HTERT RPE-1 (cell line): ENCODE results near the gene ACAT2.
"Not testable (repeated sequence)": the region's sequence is repeated elsewhere in the genome, so short reads cannot be mapped to it uniquely, and the experiment has no call there.

Experiments used
- in situ Hi-C: fragments of 300-500 bp; cut with MboI; formaldehyde crosslinking; loops from 4 replicates; pipeline ENCODE4 v1.14.3; 2020; ENCODE audit warnings: low sequenced_read_pairs

ACAT2 gene

DNA sequence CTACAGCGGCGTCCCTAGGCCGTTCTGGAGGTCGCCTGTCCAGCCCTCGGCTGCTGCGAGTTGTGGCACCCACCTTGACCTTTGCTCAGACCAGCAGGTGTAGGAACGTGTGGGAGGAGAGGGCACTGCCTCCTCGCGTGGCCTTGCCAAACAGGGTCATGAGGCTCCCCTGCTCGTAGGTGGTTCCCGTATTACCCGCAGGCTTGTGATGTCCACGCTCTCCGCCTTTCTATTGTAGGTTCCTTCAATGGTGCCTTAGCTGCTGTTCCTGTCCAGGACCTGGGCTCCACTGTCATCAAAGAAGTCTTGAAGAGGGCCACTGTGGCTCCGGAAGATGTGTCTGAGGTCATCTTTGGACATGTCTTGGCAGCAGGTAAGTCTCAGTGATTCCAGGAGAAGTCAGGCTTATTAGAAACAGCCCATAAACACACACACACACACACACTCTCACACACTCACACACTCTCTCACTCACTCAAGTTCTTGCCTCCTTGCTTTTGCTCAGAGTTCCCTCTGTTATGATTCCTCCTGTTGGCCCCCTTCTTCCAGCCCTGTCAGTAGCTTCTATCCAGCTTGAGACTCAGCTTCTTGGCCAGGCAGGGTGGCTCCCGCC, 942 bp downstream of the ACAT2 start:
- in situ Hi-C loops = no loop called here

DNA sequence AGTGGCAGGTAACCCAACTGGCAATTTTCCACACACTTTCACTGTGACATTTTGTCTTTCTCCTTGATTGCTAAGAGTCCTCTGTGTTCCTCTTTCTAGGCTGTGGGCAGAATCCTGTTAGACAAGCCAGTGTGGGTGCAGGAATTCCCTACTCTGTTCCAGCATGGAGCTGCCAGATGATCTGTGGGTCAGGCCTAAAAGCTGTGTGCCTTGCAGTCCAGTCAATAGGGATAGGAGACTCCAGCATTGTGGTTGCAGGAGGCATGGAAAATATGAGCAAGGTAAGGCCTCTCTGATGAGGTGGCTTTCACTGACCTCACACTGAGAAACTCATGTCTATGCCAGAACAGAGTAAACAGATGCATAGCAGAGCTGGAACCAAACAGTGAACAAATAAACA, 5.1 kb downstream of the ACAT2 start:
- in situ Hi-C loops = no loop called here

DNA sequence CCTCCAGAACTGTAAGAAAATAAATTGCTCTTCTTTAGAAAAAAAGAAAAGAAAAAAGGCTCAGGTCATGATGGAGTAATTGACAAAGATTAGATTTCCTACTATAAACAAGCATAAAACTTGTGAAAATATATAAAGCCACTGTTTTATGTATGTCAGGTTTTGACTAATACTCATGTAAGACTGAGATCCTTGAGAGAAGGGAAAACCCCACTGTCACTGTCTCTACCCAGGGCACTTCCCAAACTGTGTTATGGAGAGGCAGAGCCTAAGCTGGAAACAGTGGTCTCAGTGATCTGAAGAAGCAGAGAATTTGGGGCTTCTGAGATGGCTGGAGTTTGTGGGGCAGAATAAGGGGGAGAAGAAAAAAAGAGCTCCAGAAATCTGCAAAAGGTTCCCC, 7.6 kb downstream of the ACAT2 start:
- in situ Hi-C loops = no loop called here

DNA sequence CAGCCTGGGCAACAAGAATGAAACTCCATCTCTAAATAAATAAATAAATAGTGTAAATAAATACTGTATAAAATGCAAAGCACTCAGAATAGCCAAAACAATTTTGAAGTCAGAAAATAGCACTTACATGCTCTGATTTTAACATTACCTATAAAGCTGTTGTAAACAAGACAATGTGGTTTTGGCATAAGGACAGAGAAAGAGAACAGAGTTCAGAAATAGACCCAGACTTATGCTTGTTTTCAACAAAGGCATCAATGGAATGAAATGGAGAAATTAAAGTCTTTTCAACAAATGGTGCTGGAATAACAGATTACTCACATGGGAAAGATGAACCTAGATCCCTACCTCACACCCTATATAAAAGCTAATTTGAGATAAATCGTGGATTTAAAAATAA, 10.4 kb downstream of the ACAT2 start:
- in situ Hi-C loops = no loop called here

DNA sequence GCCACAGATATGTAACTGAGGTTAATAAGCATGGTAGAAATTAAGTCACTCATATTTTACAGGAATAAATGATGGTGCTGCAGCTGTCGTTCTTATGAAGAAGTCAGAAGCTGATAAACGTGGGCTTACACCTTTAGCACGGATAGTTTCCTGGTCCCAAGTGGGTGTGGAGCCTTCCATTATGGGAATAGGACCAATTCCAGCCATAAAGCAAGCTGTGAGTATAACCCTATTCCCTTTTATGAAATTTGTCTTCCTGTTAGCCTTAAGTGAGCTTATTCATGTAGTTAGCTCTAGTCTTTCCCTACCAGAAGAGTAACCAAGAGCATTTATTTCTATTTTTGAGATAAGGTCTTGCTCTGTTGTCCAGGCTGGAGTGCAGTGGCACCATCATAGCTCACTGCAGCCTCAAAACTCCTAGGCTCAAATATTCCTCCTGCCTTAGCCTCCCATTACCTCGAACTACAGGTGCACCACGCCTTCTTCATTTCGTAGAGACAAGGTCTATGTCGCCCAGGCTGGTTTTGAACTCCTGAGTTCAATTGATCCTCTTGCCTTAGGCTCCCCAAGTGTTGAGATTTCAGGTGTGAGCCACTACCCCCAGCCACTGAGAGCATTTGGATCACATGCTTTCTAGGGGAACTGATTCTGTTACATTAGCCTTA, 15.5 kb downstream of the ACAT2 start:
- in situ Hi-C loops = no loop called here

DNA sequence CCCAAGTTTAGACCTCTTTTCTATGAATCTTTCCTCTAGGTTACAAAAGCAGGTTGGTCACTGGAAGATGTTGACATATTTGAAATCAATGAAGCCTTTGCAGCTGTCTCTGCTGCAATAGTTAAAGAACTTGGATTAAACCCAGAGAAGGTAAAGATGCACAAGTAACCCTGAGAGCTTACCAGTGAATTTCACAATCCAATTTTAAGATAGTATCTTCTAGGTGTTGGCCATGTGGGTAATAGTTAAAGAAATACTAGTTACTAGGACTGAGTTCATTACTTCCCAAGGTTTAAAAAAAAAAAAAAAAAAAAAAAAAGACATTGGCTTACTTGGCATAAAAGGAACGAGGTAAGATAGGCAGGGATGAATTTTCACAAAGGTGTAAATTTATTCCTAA, 16.3 kb downstream of the ACAT2 start:
- in situ Hi-C loops = no loop called here

DNA sequence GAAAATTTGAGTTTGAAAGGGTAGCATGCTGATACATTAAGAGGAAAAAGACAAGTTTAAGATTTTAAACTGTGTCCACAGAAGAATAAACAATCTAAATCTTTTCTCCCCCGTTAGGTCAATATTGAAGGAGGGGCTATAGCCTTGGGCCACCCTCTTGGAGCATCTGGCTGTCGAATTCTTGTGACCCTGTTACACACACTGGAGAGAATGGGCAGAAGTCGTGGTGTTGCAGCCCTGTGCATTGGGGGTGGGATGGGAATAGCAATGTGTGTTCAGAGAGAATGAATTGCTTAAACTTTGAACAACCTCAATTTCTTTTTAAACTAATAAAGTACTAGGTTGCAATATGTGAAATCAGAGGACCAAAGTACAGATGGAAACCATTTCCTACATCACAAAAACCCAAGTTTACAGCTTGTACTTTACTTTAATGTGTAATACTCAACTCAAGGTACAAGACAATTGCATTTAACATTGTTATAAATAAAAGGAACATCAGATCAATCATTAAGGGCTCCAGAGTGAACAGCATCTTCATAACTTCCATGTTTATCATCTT, 16.8 kb downstream of the ACAT2 start:
- in situ Hi-C loops = no loop called here

DNA sequence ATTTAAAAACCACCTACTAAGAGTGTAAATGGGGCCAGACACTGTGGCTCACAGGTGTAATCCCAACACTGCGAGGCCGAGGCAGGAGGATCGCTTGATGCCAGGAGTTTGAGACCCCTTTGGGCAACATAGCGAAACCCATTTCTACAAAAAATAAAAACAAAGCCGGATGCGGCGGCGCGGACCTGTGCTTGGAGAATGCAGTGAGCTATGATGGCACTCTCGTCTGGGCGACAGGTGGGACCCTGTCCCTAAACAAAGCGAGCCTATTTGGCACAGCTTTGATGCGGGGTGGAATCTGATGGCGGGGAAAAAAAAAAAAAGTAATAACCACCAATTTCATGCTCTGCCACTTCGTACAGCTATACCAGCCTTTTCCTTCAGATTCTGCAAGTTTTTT, 26.4 kb downstream of the ACAT2 start:
- in situ Hi-C loops = no loop called here

DNA sequence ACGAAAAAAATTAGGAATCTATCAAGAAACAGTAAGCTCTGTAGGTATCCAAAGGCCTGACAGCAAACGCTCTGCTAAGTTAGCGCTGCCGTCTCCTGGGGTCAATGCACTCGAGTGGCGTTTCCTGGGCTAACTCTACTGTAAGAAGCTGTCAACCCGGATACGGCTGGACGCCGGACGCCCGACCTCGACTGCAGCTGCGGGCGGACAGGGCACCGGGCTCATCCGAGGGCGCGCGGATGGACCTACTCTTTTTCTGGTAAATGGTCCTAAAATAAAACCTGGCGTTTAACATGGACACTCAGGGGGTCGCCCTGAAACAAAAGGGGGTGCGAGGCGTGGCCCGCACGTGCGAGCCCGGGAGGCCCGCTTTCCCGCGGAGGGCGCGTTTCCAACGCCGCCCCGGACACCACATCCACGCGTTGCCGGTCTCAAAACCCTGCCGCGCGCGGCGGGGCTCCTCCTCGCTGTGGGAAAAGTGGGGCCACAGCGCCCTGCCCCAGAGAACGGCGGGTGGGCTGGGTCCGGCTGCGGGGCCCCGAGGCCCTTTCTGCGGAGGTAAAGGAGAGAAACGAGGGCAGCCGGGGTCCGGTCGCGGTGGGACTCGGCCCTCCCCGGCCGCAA, 27.0 kb downstream of the ACAT2 start:
- in situ Hi-C loops = no loop called here

DNA sequence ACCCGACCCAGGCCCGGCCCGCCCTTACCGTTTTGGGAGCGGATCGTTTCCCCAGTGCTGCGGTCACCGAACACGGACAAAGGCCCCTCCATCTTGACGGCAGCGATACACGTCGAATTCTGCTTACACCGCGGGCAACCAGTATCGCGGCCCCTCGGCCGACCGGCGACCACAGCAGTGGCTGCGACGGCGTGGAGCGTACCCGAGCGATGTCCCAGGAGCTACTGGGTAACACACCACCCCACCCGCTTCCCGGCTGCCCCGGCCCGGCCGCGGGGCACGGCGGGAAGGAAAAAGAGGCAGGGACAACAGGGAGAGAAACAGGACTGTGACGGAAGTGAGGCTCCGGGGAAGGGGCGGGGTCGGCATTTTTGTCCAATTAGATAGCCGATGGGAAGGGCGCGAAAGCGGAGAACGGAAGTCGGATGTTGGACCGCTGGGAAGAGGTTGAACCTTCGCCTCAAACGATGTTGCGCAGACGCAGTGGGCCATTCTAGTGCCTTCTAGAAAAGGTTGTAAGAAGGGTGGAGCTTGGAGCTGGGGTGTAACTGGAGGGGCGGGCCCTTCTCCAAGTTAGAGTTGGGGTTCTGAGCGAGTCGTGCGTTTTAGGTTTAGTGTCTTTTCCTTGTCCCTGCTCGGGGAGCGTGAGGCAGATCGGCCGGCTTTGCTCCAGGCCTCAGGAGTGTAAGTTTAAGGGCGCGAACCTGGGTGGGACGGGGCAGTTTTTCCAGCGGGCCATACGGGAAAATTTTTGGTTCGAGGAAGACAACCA, 27.7 kb downstream of the ACAT2 start, which contains the start of gene TCP1:
Gene TCP1, minus strand, starts transcription at position 226 of the 772 bp plus-strand sequence. Its CDS starts 134 bp downstream, at position 92.
- in situ Hi-C loops = no loop called here

DNA sequence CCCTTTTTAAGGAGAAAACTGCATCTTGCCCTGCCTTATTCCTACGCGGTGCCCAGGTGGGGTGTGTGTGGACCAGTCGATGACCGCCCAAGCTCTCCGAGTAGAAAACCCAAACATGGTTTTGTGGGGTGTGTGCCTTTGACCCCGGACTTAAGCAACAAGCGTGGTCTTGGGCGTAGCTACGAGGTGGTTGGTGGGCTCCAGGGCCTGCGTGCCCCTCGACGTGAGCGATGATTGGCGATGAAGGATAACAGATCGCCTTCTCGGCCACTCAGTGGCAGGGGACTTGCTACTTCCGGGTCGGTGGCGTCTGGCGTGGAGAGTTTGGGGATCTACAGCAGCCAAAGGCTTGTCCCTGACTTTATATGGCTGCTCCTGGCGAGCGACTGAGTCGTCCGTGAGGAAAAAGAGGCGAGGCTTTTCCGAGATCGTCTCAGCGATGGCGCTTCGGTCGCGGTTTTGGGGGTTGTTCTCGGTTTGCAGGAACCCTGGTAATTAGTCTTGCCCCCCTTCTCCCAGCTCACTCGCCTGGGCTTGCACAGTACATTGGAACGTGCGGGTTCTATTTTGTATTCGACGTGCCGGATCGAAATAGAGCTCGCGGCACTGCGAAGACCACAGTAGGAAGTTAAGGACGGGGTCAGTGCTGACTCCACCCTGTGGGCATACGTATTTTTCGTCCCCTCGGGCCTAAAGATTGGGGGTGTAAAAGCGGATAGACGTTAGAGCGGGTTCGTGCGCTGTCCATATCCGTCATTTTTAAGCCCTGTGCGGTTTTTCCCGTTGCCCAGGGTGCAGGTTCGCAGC, 28.5 kb downstream of the ACAT2 start, which contains the start of gene MRPL18:
Gene MRPL18, plus strand, starts transcription at position 319 of the 807 bp plus-strand sequence. Its CDS starts 121 bp downstream, at position 440.
- in situ Hi-C loops = no loop called here

DNA sequence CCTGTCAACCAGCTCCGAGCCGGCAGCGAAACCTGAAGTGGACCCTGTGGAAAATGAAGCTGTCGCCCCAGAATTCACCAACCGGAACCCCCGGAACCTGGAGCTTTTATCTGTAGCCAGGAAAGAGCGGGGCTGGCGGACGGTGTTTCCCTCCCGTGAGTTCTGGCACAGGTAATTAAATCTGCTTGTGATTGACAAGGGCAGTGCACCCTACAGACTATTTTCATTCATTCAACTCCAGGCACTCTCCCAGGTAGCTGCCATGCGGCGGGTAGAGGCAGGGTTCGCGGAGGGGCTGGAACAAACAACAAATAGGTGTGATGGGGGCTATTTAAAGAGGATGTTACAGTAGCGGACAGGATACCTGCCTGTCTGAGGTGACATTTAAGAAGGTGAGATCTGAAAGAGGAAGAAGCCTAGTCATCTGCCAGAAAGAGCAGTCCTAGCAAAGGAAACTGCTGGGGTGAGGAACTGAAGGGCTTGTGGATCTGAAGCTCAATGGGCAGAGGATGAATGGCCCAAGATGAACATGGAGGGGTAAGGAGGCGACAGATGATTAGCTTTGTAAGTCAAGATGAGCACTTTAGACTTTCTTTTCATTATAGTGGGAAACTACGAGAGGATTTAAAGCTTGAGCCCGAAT, 29.2 kb downstream of the ACAT2 start:
- in situ Hi-C loops = no loop called here

DNA sequence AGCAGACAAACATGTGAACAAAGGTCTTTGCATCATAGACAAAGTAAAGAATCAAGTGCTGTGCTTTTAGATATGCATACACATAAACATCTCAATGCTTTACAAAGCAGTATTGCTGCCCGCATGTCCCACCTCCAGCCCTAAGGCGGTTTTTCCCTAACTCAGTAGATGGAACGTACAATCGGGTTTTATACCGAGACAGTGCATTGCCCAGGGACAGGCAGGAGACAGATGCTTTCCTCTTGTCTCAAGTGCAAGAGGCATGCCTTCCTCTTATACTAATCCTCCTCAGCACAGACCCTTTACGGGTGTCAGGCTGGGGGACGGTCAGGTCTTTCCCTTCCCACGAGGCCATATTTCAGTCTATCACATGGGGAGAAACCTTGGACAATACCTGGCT, 33.1 kb downstream of the ACAT2 start:
- in situ Hi-C loops = not testable (repeated sequence)

DNA sequence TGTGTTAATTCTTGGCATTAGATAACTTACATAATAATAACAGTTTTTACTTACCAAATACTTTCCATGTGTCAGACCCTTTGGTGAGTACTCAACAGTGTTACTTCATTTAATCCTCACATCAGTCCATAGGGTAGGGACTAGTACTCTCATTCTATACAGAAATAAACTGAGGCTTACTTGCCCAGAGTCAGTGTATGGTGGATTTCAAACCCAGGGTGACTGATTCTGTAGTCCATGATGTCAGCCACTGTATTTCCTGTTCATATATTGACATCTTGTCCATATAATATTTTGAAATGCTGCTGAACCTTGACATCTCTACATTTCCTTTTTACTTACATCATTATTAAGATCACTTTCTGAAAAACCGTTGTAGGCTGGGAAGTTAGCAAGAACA, 35.7 kb downstream of the ACAT2 start:
- in situ Hi-C loops = no loop called here

DNA sequence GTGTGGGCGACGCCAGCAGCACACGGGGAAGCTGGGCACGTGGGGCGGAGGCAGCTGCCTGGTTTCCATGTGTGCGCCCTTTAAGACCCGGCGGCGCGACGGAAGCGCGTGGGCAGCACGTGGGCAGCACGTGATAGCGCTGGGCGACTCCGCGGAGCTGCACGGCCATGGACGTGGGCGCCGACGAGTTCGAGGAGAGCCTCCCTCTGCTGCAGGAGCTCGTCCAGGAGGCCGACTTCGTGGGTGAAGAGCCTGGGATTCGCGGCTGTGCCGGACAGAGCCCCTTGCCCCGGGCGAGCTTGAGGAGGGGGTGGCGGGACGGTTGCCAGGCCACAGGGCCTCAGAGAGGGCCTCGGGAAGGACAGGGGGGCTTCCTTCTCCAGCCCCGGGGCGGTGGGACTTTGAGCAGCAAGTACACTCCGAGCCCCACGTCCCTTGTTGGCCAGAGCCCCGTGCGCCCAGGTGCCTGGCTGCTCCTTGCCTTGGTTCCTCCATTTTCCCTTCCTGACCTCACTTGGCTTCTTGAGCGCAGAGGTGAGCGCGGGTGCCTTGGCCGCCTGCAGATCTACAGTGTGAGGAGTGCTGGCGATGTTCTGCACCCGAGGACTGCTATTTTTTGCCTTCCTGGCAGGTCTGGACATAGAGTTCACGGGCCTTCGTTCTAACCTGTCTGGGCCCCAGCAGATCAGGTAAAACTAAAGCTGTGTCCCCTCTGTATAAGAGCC, 38.5 kb downstream of the ACAT2 start, which contains the start of gene PNLDC1:
Gene PNLDC1, plus strand, starts transcription at position 136 of the 725 bp plus-strand sequence. Its CDS starts 32 bp downstream, at position 168.
- in situ Hi-C loops = no loop called here

DNA sequence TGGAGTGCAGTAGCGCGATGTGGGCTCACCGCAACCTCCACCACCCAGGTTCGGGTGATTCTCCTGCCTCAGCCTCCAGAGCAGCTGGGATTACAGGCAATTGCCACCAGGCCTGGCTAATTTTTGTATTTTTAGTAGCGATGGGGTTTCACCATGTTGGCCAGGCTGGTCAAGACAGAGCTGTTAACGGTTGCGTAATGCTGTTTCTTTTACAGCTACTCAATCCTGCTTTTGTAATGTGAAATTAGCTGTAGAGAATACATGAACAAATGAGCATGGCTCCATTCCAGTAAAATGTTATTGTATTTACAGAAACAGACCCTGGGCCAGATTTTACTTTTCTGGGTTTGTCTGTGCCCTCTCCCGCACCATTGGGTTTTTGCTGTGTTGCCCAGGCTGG, 40.1 kb downstream of the ACAT2 start:
- in situ Hi-C loops = no loop called here

DNA sequence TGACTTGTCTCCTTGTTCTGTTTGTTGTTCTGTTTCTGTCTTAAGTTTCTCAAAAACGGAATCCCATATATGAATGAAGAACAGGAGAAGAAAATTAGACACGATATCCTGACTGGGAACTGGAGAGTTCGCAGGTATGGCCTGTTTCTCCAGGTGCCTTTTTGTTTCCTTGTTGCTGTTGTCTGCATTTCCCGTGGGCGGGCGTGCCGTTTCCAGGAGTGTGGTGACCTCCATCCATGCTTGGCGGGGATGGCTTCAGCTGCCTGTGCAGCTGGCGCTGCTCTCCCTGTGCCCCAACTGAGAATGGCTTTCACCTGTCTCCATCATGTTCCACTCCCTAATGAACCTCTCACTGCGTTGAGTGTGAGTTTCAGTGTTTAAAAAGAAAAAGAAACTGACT, 42.7 kb downstream of the ACAT2 start:
- in situ Hi-C loops = no loop called here

DNA sequence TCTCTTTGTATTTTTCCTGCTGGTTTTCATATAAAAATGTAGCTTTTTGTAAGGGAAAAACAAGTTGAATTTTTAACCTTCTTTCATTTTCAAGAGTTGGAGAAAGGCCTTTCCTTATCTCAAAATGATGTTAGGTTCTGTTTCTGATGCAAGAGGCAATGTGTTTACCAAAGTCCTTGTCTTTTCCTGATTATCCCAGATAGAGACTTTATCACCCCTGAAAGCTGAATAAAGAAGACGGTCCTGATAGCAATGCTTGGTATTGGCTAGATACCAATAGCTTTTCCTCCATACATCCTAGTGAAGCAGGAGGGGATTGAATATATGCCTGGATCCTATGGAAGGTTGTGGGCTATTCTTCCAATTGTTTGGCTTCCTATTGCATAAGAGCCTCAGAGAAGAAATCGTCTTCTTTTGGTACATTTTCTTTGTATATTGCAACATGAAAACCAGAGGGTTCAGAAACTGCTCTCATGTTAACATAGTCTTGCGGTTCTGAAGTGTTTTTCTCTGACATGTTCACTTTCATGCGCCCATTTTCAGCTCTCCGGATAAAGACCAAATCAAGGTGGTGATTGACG, 43.7 kb downstream of the ACAT2 start:
- in situ Hi-C loops = no loop called here

DNA sequence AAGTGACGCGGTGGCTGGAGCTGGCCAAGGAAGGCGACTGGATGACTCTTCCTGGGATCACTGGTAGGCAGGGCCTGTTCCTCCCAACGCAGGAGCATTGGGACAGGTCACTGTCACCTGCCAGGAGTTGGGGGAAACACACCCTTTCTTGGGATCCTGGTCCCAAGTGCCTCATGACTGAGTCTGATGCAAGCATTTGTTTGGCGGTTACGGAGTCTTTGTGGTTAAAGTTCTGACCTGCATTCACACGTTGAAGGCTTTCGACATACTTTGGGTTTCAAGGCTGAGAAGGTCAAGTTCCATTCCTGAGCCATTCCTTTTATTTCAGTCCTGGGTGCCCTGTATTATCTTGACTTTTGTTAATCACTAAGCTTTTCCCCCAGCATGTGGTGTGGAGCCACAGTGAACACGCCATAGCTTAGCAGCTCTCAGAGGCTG, 44.2 kb downstream of the ACAT2 start:
- in situ Hi-C loops = no loop called here
